MCF 10A (cell line): Measurements from ENCODE around the gene PLAGL1. TPM values are rescaled to one million over a fixed set of nuclear protein-coding genes. Genes with fewer than 3 reads are reported as not detected.
"Not testable (repeated sequence)": the region's sequence is repeated elsewhere in the genome, so short reads cannot be mapped to it uniquely, and the experiment has no call there.

Experiments
- BruUV-seq: library from RNA; stranded (reverse); fragments of 400-500 nt; replicated peaks from 2 replicates; lab custom pipeline; 2021; lab: Mats Ljungman, UMichigan
- CTCF ChIA-PET: fragments of 300-600 bp; sonication (Branson Sonifier 250); formaldehyde crosslinking; extraction: SDS; loops from one replicate; lab custom pipeline; 2021; ENCODE audit warnings: antibody characterized with exemption, inconsistent platforms; lab: Yijun Ruan, JAX
- POLR2A ChIA-PET: fragments of 300-600, 350-650 bp; sonication (Branson Sonifier 250); formaldehyde crosslinking; extraction: SDS; loops from one replicate; lab custom pipeline; 2020; ENCODE audit warnings: antibody characterized with exemption, inconsistent platforms; lab: Yijun Ruan, JAX
- DNase-seq: peaks from one replicate; pipeline ENCODE4 v3.0.0-alpha.2; 2018; ENCODE audit not compliant: unreplicated experiment
- H3K27ac Mint-ChIP-seq: one replicate; pipeline ENCODE4 v1.8.0; 2022; ENCODE audit warnings: mild to moderate bottlenecking, low read depth, mixed read lengths; ENCODE audit not compliant: unreplicated experiment
- H3K27me3 Mint-ChIP-seq: one replicate; pipeline ENCODE4 v1.8.0; 2022; ENCODE audit warnings: mixed read lengths; ENCODE audit not compliant: insufficient read depth, unreplicated experiment
- H3K36me3 Mint-ChIP-seq: one replicate; pipeline ENCODE4 v1.8.0; 2022; ENCODE audit warnings: mild to moderate bottlenecking, moderate library complexity, mixed read lengths; ENCODE audit not compliant: insufficient read depth, unreplicated experiment
- H3K4me1 Mint-ChIP-seq: one replicate; pipeline ENCODE4 v1.8.0; 2022; ENCODE audit warnings: mixed read lengths; ENCODE audit not compliant: insufficient read depth, unreplicated experiment
- H3K4me3 Mint-ChIP-seq: one replicate; pipeline ENCODE4 v1.8.0; 2022; ENCODE audit warnings: mild to moderate bottlenecking, moderate library complexity, mixed read lengths; ENCODE audit not compliant: unreplicated experiment
- H3K9me3 Mint-ChIP-seq: one replicate; pipeline ENCODE4 v1.8.0; 2022; ENCODE audit warnings: mixed read lengths; ENCODE audit not compliant: unreplicated experiment
- intact Hi-C: fragments of 100-400 bp; cut with micrococcal nuclease; formaldehyde crosslinking; loops from 2 replicates; pipeline ENCODE4 v1.14.1; 2022
- total RNA-seq: library from RNA; stranded (reverse); gene quantifications from 2 replicates; pipeline ENCODE4 v1.2.3, GENCODE V29; 2022
- TF ChIP-seq, protein P1 (sequence below): fragments of 200-600 bp; IDR thresholded peaks from one replicate; pipeline ENCODE4 v1.8.0; 2022; ENCODE audit warnings: antibody characterized with exemption, mild to moderate bottlenecking; ENCODE audit not compliant: unreplicated experiment

Gene PLAGL1
- total RNA-seq, 1 experiment from 2014 or later: 52.1 TPM

DNA sequence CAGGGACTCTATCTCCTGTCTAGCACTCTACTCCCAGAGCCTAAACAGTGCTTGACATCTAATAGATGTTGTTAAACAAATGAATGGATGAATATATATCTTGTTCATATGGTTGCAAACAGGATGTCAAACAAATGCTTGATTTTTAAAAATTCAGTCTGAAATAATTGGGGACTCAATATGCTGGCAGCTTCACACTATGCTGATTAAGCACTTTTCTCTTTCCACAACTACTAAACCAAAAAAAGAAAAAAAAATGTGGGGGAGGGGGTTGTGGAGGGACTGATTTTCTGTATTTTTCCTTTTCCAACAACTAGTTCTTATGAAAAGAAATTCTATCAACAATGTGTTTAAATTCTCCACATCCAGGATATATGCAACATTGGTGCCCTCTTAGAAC, 44.4 kb upstream of the PLAGL1 start:
- Mint-ChIP-seq H3K4me1 (peaks cover 6% of the 10 kb centered on the region), H3K36me3 (no peaks in the 10 kb centered on the region), H3K4me3 (no peak overlapping the region), H3K27ac (no peak overlapping the region), H3K9me3 (peaks cover 2% of the 10 kb centered on the region), H3K27me3 (peaks cover 16% of the 10 kb centered on the region)
- BruUV-seq: no TSS peak
- TF ChIP-seq, protein P1, sequence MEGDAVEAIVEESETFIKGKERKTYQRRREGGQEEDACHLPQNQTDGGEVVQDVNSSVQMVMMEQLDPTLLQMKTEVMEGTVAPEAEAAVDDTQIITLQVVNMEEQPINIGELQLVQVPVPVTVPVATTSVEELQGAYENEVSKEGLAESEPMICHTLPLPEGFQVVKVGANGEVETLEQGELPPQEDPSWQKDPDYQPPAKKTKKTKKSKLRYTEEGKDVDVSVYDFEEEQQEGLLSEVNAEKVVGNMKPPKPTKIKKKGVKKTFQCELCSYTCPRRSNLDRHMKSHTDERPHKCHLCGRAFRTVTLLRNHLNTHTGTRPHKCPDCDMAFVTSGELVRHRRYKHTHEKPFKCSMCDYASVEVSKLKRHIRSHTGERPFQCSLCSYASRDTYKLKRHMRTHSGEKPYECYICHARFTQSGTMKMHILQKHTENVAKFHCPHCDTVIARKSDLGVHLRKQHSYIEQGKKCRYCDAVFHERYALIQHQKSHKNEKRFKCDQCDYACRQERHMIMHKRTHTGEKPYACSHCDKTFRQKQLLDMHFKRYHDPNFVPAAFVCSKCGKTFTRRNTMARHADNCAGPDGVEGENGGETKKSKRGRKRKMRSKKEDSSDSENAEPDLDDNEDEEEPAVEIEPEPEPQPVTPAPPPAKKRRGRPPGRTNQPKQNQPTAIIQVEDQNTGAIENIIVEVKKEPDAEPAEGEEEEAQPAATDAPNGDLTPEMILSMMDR: no peak
- no peak for DNase-seq
- ChIA-PET POLR2A (no interaction called here), CTCF (interaction anchor here (0.7 kb wide), 1 partner anchor 66 kb away, joined by 3 read pairs; no protein-coding TSS in a partner anchor)
- intact Hi-C loops: no loop called here

DNA sequence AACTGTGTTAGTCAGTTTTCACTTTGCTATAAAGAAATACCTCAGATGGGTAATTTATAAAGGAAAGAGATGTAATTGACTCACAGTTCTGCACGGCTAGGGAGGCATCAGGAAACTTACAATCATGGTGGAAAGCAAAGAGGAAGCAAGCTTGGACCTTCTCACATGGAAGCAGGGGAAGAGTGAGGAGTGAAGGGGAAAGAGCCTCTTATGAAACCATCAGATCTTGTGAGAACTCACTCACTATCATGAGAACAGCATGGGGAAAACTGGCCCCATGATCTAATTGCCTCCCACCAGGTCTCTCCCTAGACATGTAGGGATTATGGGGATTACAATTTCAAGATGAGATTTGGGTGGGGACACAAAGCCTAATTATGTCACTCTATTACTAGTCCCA, 41.3 kb upstream of the PLAGL1 start:
- Mint-ChIP-seq H3K4me3 (no peak overlapping the region), H3K9me3 (peaks cover 5% of the 10 kb centered on the region), H3K36me3 (no peaks in the 10 kb centered on the region), H3K4me1 (no peaks in the 10 kb centered on the region), H3K27ac (no peak overlapping the region), H3K27me3 (no peaks in the 10 kb centered on the region)
- ChIA-PET CTCF (no interaction called here), POLR2A (no interaction called here)
- intact Hi-C loops: no loop called here
- TF ChIP-seq, protein P1: no peak
- no TSS peak for BruUV-seq
- DNase-seq: no peak

DNA sequence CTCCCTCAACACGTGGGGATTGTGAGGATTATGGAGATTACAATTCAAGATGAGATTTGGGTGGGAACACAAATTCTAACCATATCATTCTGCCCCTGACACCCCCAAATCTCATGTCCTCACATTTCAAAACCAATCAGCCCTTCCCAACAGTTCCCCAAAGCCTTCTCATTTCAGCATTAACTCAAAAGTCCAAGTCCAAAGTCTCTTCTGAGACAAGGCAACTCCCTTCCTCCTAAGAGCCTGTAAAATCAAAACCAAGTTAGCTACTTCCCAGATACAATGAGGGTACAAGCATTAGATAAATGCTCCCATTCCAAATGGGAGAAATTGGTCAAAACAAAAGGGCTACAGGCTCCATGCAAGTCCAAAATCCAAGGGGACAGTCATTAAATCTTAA, 39.6 kb upstream of the PLAGL1 start:
- H3K27me3 Mint-ChIP-seq: no peaks in the 10 kb centered on the region
- ChIA-PET POLR2A (no interaction called here), CTCF (interaction anchor here (0.6 kb wide), 2 partner anchors 11 to 538 kb away, joined by 3 read pairs; no protein-coding TSS in a partner anchor)
- no TSS peak for BruUV-seq
- TF ChIP-seq, protein P1: no peak
- H3K4me3 Mint-ChIP-seq: no peak overlapping the region
- no peaks in the 10 kb centered on the region for H3K4me1 Mint-ChIP-seq
- H3K27ac Mint-ChIP-seq: no peak overlapping the region
- intact Hi-C loops: no loop called here
- peaks cover 5% of the 10 kb centered on the region for H3K9me3 Mint-ChIP-seq
- DNase-seq: no peak
- H3K36me3 Mint-ChIP-seq: no peaks in the 10 kb centered on the region

DNA sequence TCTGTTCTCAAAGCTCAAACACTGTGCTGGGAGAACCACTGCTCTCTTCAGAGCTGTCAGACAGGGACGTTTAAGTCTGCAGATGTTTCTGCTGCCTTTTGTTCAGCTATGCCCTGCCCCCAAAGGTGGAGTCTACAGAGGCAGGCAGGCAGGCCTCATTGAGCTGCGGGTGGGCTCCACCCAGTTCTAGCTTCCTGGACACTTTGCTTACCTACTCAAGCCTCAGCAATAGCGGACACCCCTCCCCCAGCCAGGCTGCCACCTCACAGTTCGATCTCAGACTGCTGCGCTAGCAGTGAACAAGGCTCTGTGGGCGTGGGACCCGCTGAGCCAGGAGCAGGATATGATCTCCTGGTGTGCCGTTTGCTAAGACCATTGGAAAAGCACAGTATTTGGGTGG, 38.6 kb upstream of the PLAGL1 start:
- H3K4me3 Mint-ChIP-seq, H3K36me3 Mint-ChIP-seq, POLR2A ChIA-PET, H3K27me3 Mint-ChIP-seq, H3K9me3 Mint-ChIP-seq, H3K4me1 Mint-ChIP-seq, intact Hi-C loops, BruUV-seq, H3K27ac Mint-ChIP-seq, DNase-seq: not testable (repeated sequence)
- CTCF ChIA-PET: interaction anchor here (1.1 kb wide), 1 partner anchor 34 kb away, joined by 4 read pairs; no protein-coding TSS in a partner anchor

DNA sequence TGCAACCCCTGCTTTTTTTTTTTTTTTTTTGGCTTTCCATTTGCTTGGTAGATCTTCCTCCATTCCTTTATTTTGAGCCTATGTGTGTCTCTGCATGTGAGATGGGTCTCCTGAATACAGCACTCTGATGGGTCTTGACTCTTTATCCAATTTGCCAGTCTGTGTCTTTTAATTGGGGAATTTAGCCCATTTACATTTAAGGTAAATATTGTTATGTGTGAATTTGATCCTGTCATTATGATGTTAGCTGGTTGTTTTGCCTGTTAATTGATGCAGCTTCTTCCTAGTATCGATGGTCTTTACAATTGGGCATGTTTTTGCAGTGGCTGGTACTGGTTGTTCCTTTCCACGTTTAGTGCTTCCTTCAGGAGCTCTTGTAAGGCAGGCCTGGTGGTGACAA, 36.9 kb upstream of the PLAGL1 start:
- H3K4me1 Mint-ChIP-seq: not testable (repeated sequence)

More for the DNA sequence above, 36.9 kb upstream of the PLAGL1 start:
- H3K9me3 Mint-ChIP-seq, DNase-seq, intact Hi-C loops, CTCF ChIA-PET, H3K4me3 Mint-ChIP-seq, H3K27ac Mint-ChIP-seq, H3K36me3 Mint-ChIP-seq, POLR2A ChIA-PET, H3K27me3 Mint-ChIP-seq, BruUV-seq: not testable (repeated sequence)
